ENCODE measurements around the gene POU2AF2. TPM values are rescaled to one million over a fixed set of nuclear protein-coding genes. Genes with fewer than 3 reads are reported as not detected.
A peak's percentile ranks its signal among the peaks of the same experiment; 100 is the strongest.
"Not testable (repeated sequence)": the region's sequence is repeated elsewhere in the genome, so short reads cannot be mapped to it uniquely, and the experiment has no call there.

Gene POU2AF2
- total RNA-seq, 1 donor, result not detected

- H3K4me3 ChIP-seq (ENCODE audit: low read depth, low read length), result no peak overlapping the region
- TF ChIP-seq, protein P1, sequence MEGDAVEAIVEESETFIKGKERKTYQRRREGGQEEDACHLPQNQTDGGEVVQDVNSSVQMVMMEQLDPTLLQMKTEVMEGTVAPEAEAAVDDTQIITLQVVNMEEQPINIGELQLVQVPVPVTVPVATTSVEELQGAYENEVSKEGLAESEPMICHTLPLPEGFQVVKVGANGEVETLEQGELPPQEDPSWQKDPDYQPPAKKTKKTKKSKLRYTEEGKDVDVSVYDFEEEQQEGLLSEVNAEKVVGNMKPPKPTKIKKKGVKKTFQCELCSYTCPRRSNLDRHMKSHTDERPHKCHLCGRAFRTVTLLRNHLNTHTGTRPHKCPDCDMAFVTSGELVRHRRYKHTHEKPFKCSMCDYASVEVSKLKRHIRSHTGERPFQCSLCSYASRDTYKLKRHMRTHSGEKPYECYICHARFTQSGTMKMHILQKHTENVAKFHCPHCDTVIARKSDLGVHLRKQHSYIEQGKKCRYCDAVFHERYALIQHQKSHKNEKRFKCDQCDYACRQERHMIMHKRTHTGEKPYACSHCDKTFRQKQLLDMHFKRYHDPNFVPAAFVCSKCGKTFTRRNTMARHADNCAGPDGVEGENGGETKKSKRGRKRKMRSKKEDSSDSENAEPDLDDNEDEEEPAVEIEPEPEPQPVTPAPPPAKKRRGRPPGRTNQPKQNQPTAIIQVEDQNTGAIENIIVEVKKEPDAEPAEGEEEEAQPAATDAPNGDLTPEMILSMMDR (IDR thresholded peaks at IDR 0.05; ENCODE audit: insufficient read depth, low read length), result no peak
- peak; percentile 4 for DNase-seq (ENCODE audit: low read depth)
These were observed 23.8 kb downstream of the POU2AF2 start for GRCh38 chr11:111269146-111269868.

DNA sequence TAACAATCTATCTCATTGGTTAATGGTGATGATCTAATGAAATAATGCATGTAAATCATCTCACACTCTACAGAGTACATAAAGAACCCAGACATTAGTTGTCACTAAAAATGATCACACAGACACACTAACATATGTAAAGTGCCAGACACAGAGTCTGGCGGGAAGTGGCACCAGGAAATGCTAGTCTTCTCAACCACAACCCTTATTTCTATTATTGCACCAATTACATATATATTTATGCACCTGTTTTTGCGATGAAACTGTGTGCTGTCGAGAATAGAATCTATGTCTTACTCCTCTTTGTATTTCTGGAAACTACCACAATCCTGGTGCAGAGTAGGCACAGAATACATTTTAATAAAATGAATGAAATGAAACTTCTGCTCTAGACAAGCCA lies 26.9 kb downstream of the POU2AF2 start:
- no peak for DNase-seq (ENCODE audit: low read depth)
- H3K4me3 ChIP-seq (ENCODE audit: low read depth, low read length), result no peak overlapping the region
- TF ChIP-seq, protein P1 (IDR thresholded peaks at IDR 0.05; ENCODE audit: insufficient read depth, low read length), result no peak

DNA sequence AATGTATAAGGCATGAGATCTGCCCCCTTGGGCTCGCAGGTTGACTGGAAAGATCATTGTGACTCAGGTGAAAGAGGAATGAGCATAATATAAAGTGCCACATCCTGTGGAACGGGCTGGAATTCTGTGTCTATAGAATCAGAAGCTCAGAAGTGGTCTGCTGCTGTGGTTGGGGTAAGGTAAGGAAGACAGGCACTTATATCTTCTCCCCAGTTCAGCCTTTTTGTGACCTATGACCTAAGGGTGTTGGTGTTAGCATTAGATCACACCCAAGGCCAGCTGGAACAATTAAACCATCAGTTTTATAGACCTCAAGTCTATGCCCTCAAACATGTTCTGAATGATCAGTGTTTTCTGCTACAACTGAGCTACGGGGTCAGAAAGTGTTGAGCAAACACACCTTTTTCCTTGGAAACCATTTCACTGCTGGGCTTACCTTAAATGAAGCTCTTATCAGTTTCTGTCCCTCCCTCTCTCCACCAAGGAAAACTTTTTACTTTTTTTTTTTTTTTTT lies 37.1 kb downstream of the POU2AF2 start:
- no peak for DNase-seq (ENCODE audit: low read depth)
- TF ChIP-seq, protein P1 (IDR thresholded peaks at IDR 0.05; ENCODE audit: insufficient read depth, low read length), result no peak
- no peak overlapping the region for H3K4me3 ChIP-seq (ENCODE audit: low read depth, low read length)

GRCh38 chr11:111283945-111284481 lies 38.5 kb downstream of the POU2AF2 start:
- TF ChIP-seq, protein P1 (IDR thresholded peaks at IDR 0.05; ENCODE audit: insufficient read depth, low read length), result no peak
- no peak for DNase-seq (ENCODE audit: low read depth)
- no peak overlapping the region for H3K4me3 ChIP-seq (ENCODE audit: low read depth, low read length)

DNA sequence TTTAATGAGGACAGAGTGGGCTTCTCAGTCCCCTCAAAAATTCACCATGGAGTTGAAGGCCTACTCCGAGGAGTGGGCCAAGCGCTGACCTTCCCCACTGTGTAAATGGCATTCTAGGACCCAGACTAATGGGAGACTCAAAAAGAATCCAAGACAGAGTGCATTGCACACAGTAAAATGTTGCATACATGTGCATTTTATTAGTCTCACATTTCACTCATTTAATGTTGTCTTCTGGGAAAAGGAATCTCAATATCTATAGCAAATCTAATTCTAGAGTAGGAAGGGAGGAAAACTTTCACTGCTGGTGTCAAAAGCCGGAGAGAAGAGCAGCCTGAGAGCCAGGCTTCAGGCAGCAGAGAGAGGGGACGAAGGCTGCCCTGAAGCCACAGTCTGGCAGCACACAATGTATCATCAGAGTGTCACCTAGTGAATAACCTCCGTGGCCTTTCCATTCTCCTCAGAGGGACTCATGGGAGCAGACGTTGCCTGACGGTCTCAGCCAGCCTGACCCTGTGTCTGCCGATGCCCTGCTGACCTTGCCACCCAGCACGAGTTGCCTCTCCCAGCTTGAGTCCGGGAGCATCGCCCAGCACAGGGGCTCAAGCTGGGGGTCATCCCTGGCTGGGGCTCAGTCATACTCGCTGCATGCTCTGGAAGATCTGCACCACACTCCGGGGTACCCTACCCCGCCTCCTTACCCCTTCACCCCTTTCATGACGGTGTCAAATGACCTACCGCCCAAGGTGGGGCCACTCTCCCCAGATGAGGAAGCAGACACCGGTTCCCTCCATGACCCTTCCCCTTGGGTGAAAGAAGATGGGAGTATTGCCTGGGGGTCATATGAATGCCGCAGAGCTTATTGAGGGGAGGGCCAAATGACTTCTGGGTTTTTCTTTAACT lies 39.9 kb downstream of the POU2AF2 start:
- TF ChIP-seq, protein P1 (IDR thresholded peaks at IDR 0.05; ENCODE audit: insufficient read depth, low read length), result no peak
- H3K4me3 ChIP-seq (ENCODE audit: low read depth, low read length), result no peak overlapping the region
- DNase-seq (ENCODE audit: low read depth), result no peak

DNA sequence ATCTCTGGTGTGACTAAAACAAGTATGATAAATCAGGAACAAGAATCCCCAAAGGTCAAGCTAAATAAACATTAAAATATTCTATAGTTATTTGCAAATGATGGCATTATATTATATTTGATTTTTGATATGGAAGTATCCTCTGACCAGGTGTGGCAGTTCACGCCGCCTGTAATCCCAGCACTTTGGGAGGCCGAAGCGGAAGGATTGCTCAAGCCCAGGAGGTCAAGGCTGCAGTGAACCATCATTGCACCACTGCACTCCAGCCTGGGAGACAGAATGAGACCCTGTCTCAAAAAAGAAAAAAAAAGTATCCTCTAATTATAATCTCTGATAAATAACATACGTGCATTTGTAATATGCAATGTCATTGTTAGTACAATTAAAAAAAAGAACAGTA lies 46.2 kb downstream of the POU2AF2 start:
- H3K4me3 ChIP-seq (ENCODE audit: low read depth, low read length), result no peak overlapping the region
- DNase-seq (ENCODE audit: low read depth), result no peak
- TF ChIP-seq, protein P1 (IDR thresholded peaks at IDR 0.05; ENCODE audit: insufficient read depth, low read length), result no peak

GRCh38 chr11:111292408-111292807 lies 46.9 kb downstream of the POU2AF2 start:
- H3K4me3 ChIP-seq (ENCODE audit: low read depth, low read length); DNase-seq (ENCODE audit: low read depth): not testable (repeated sequence)

Measured in fibroblast of the aortic adventitia (primary cell).